K562 (cell line): ENCODE results near the gene COX4I2. TPM values are rescaled to one million over a fixed set of nuclear protein-coding genes. Genes with fewer than 3 reads are reported as not detected.

Experiments
- ATAC-seq: fragments of 200-7000 bp; cut with Tn5 transposase; 3 replicates; pipeline ENCODE4 v1.9.1; 2020; ENCODE audit warnings: moderate library complexity
- BruUV-seq: library from RNA; stranded (reverse); fragments of 400-500 nt; replicated peaks from 2 replicates; lab custom pipeline; 2021; lab: Mats Ljungman, UMichigan
- CTCF ChIA-PET: fragments of 300-600 bp; formaldehyde crosslinking; extraction: SDS; loops from one replicate; lab custom pipeline; 2021; ENCODE audit warnings: low intra/inter-chr PET ratio; lab: Yijun Ruan, JAX
- POLR2A ChIA-PET: fragments of 300-600, 350-650 bp; sonication (Branson Sonifier 250); formaldehyde crosslinking; extraction: SDS; loops from one replicate; lab custom pipeline; 2021; ENCODE audit warnings: antibody characterized with exemption, inconsistent platforms; lab: Yijun Ruan, JAX
- DNase-seq, 4 experiments: peaks; one replicate each; pipeline versions ENCODE4 v3.0.0 to v3.0.0-alpha.2; 2011 to 2018; ENCODE audit warnings: low spot score in 3 of 4, mixed read lengths in 3 of 4; ENCODE audit errors: extremely low read depth in 1 of 4
- FAIRE-seq: peaks from 2 replicates; lab custom pipeline; 2011; peaks lifted over from hg19 to GRCh38; lab: Jason Lieb, UNC
- H2AFZ ChIP-seq: 2 replicates; pipeline ENCODE4 v1.6.0; 2011; ENCODE audit warnings: low read depth, low read length, control low read depth, inconsistent platforms
- H3K27ac ChIP-seq: fragments of 200-600 bp; 3 replicates; pipeline ENCODE4 v1.8.0; 2011; ENCODE audit warnings: low read depth, mild to moderate bottlenecking, control low read depth, inconsistent platforms, low read length, moderate library complexity, mixed read lengths; ENCODE audit errors: extremely low read depth
- H3K27me3 ChIP-seq, 2 experiments: fragments of 300-600 bp in 1 of 2; 2 replicates in 1 of 2; 3 replicates in 1 of 2; pipeline versions ENCODE4 v1.6.0 to v1.8.0; 2011; ENCODE audit warnings: inconsistent platforms in 2 of 2, low read length in 2 of 2, mild to moderate bottlenecking in 1 of 2, mixed read lengths in 1 of 2, moderate library complexity in 1 of 2; ENCODE audit not compliant: control insufficient read depth in 2 of 2, insufficient read depth in 2 of 2
- H3K36me3 ChIP-seq: fragments of 300-600 bp; 3 replicates; pipeline ENCODE4 v1.8.0; 2011; ENCODE audit warnings: mild to moderate bottlenecking, low read length, inconsistent platforms; ENCODE audit not compliant: control insufficient read depth, insufficient read depth
- H3K4me1 ChIP-seq, 2 experiments: fragments of 200-600 bp in 1 of 2; replicated peaks in 1 of 2; 2 replicates in 1 of 2; 3 replicates in 1 of 2; pipeline versions ENCODE4 v1.5.1 to v1.8.0; 2011; ENCODE audit warnings: inconsistent platforms in 2 of 2, low read length in 2 of 2, mild to moderate bottlenecking in 1 of 2, mixed read lengths in 1 of 2, moderate library complexity in 1 of 2; ENCODE audit not compliant: control insufficient read depth in 2 of 2, insufficient read depth in 2 of 2
- H3K4me2 ChIP-seq: 2 replicates; pipeline ENCODE4 v1.6.1; 2011; ENCODE audit warnings: low read length, control low read depth, inconsistent platforms, mixed read lengths; ENCODE audit not compliant: insufficient read depth
- H3K4me3 ChIP-seq: fragments of 200-600 bp; sonication (generic), shearing (Covaris generic); 2 replicates; pipeline ENCODE4 v1.5.1; 2016; ENCODE audit warnings: control low read depth, inconsistent platforms
- H3K79me2 ChIP-seq: fragments of 200-600 bp; 3 replicates; pipeline ENCODE4 v1.8.0; 2011; ENCODE audit warnings: low read length, inconsistent platforms; ENCODE audit not compliant: control insufficient read depth, insufficient read depth
- H3K9ac ChIP-seq, 2 experiments: 2 replicates each; pipeline versions ENCODE4 v1.6.0 to v1.6.1; 2011; ENCODE audit warnings: low read depth in 2 of 2, low read length in 2 of 2, control low read depth in 1 of 2, inconsistent platforms in 1 of 2, mild to moderate bottlenecking in 1 of 2, mixed read lengths in 1 of 2; ENCODE audit not compliant: insufficient read depth in 1 of 2
- H3K9me1 ChIP-seq: one replicate; pipeline ENCODE4 v1.6.0; 2011; ENCODE audit warnings: inconsistent platforms, mild to moderate bottlenecking, low read length, moderate library complexity; ENCODE audit not compliant: control insufficient read depth, insufficient read depth
- H3K9me3 ChIP-seq: replicated peaks from 2 replicates; pipeline ENCODE4 v1.5.1; 2011; ENCODE audit warnings: low read depth, low read length, inconsistent platforms; ENCODE audit not compliant: control insufficient read depth, insufficient read depth
- H4K20me1 ChIP-seq: replicated peaks from 2 replicates; pipeline ENCODE4 v1.6.1; 2011; ENCODE audit warnings: low read length, inconsistent platforms, mixed read lengths; ENCODE audit not compliant: control insufficient read depth, insufficient read depth
- DPF2 ChIP-seq: fragments of 450-650 bp; IDR thresholded peaks from 2 replicates; pipeline ENCODE4 v1.6.1; 2016
- ELF2 ChIP-seq: fragments of 250-450 bp; sonication (Bioruptor Pico); IDR thresholded peaks from 2 replicates; pipeline ENCODE4 v1.5.0; 2021; ENCODE audit warnings: mild to moderate bottlenecking
- FIP1L1 ChIP-seq: fragments of 200-400 bp; formaldehyde crosslinking; IDR thresholded peaks from 2 replicates; pipeline ENCODE4 v1.6.1; 2018; ENCODE audit warnings: mild to moderate bottlenecking, low read depth, low read length; ENCODE audit not compliant: poor library complexity, severe bottlenecking
- HBP1 ChIP-seq: fragments of 450-650 bp; formaldehyde crosslinking; IDR thresholded peaks from 2 replicates; pipeline ENCODE4 v1.4.0; 2022; ENCODE audit warnings: missing genetic modification characterization
- HCFC1 ChIP-seq: IDR thresholded peaks from 2 replicates; pipeline ENCODE4 v1.6.1; 2012; ENCODE audit warnings: low read depth, low read length, improper control_type of control experiment
- HEY1 ChIP-seq: fragments of 250-450 bp; sonication (Bioruptor Pico); IDR thresholded peaks from 2 replicates; pipeline ENCODE4 v1.5.0; 2020; ENCODE audit warnings: mild to moderate bottlenecking, moderate library complexity, borderline replicate concordance
- JUND ChIP-seq, 2 experiments: IDR thresholded peaks; 2 replicates in 1 of 2; 3 replicates in 1 of 2; pipeline ENCODE4 v1.6.1; 2011; ENCODE audit warnings: borderline replicate concordance in 2 of 2, low read depth in 2 of 2, low read length in 2 of 2, improper control_type of control experiment in 1 of 2, missing biosample characterization in 1 of 2, missing genetic modification characterization in 1 of 2, missing genetic modification reagents in 1 of 2
- KDM5B ChIP-seq: fragments of 200-600 bp; sonication (generic); IDR thresholded peaks from 2 replicates; pipeline ENCODE4 v1.6.1; 2012; ENCODE audit warnings: low read depth, mild to moderate bottlenecking, moderate library complexity, low read length, control low read depth, inconsistent platforms; ENCODE audit not compliant: insufficient replicate concordance
- PREB ChIP-seq: sonication (generic); formaldehyde crosslinking; IDR thresholded peaks from 2 replicates; pipeline ENCODE4 v1.8.1; 2023; ENCODE audit warnings: mild to moderate bottlenecking, missing genetic modification reagents
- RBM17 ChIP-seq: fragments of 200-400 bp; formaldehyde crosslinking; IDR thresholded peaks from 2 replicates; pipeline ENCODE4 v1.6.1; 2017; ENCODE audit warnings: low read depth, mild to moderate bottlenecking, low read length, borderline replicate concordance
- SFPQ ChIP-seq: fragments of 200-400 bp; formaldehyde crosslinking; IDR thresholded peaks from 2 replicates; pipeline ENCODE4 v1.6.1; 2017; ENCODE audit warnings: mild to moderate bottlenecking, low read depth, low read length, moderate library complexity
- SRSF3 ChIP-seq: fragments of 200-400 bp; formaldehyde crosslinking; IDR thresholded peaks from 2 replicates; pipeline ENCODE4 v1.6.1; 2016; ENCODE audit warnings: mild to moderate bottlenecking, low read length, moderate library complexity; ENCODE audit not compliant: insufficient read depth
- STAT5A ChIP-seq: IDR thresholded peaks from 2 replicates; pipeline ENCODE4 v1.6.1; 2012; ENCODE audit warnings: low read length, inconsistent platforms, borderline replicate concordance
- ZNF655 ChIP-seq: fragments of 250-450 bp; sonication (Bioruptor Pico); IDR thresholded peaks from 2 replicates; pipeline ENCODE4 v1.5.0; 2021
- WGBS: fragments of 100-300 bp; shearing (Covaris generic); methylation state at CpG from one replicate; pipeline ENCODE4 v1.1.6; 2016; ENCODE audit warnings: low coverage, mixed read lengths; ENCODE audit not compliant: insufficient coverage; ENCODE audit errors: missing lambda C conversion rate; 5-methylcytosine and 5-hydroxymethylcytosine counted together
- in situ Hi-C: fragments of 300-500 bp; cut with MboI; formaldehyde crosslinking; loops from 4 replicates; pipeline ENCODE4 v1.15.0; 2018; ENCODE audit warnings: inconsistent platforms, mixed read lengths
- intact Hi-C: fragments of 100-400 bp; cut with micrococcal nuclease; formaldehyde crosslinking; loops from 2 replicates; pipeline ENCODE4 v1.14.2; 2022
- polyA plus RNA-seq, 8 experiments: library from polyadenylated mRNA; depleted of rRNA in 4 of 8; stranded (reverse) in 5 of 8; unstranded in 3 of 8; fragments of >200 nt; fragmentation: Nextera tagmentation in 2 of 8; fragmentation: Illumina TruSeq in 1 of 8; extraction: Ambion mirVana in 2 of 8; extraction: Trizol in 1 of 8; gene quantifications; 2 replicates each; pipeline versions ENCODE4 v1.2.1 to v1.2.3, GENCODE V29; 2011 to 2014; ENCODE audit warnings: inconsistent platforms in 1 of 8, missing spikeins in 1 of 8
- total RNA-seq, 7 experiments: library from RNA; depleted of rRNA in 6 of 7; stranded (reverse); fragments of >200 nt in 6 of 7; fragmentation: Illumina TruSeq in 2 of 7; extraction: Trizol in 2 of 7; gene quantifications; 2 replicates each; pipeline versions ENCODE4 v1.2.1 to v1.2.3, GENCODE V29; 2011 to 2021; ENCODE audit warnings: low replicate concordance in 1 of 7

Gene COX4I2
- total and polyA plus RNA-seq, 9 of the 15 experiments (the other 6 are each of a cell fraction or from before 2014, with no cell fraction given): not detected

DNA sequence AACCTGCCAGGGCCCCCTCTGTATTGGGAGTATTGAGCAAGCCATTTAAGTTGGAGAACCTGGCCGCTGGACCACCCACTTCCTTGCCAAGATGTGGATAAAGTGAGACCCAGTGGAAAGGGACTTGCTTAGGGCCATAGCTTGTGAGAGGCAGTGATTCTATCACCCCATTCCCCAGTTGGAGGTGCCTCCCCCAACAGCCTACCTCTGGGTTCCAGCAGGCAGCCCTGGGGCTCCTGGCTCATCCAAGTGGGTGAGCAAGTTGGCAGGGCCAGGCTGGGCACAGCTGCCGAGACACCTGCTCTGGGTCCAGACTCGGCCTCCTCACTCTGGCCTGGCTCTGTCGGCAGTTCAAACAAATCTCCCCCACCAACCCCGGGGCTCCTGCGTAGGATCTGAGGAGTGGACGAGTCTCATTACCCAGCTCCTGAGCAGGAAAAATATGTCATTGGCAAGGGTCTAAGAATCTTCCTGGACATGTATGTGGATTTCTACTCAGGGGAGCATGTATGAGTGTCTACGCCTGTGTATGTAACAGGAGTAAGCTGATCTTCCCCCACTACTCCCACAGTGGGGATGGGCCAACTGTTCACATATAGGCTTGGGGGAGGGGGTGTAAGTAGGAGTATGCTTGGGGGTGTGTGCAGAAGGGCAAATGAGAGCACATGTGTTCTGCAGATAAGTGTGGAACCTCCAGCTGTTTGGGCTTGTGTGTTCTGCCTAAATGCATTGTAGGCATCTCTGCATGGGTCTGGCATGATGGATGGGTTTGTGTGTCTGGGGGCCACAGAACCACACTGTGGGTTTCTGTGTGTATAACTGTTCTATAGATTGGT lies 30.7 kb upstream of the COX4I2 start:
- H3K4me1 ChIP-seq: peaks cover 43 to 70% of the 10 kb centered on the region in 2 experiments
- WGBS: 4% methylated on average over 8 of the region's 8 CpGs
- H2AFZ ChIP-seq: no peak overlapping the region
- peak overlapping the region; percentile 98 for H3K4me2 ChIP-seq
- peak overlapping the region; percentile 94 for H3K4me3 ChIP-seq
- intact Hi-C loops: no loop called here
- no TSS peak for BruUV-seq
- DNase-seq (peak; percentile 78 to 94 (median 85)), FAIRE-seq (peak; percentile 98), ATAC-seq (peak; percentile 62)
- H3K27ac ChIP-seq: peak overlapping the region; percentile 85
- in situ Hi-C loops: no loop called here
- no peaks in the 10 kb centered on the region for H3K9me3 ChIP-seq
- H3K36me3 ChIP-seq: peaks cover 14% of the 10 kb centered on the region; the same call in 1 of the 3 replicates
- H3K9me1 ChIP-seq: no peaks in the 10 kb centered on the region
- no peaks in the 10 kb centered on the region; the same call in 1 of the 2 replicates for H4K20me1 ChIP-seq
- CTCF ChIA-PET: no interaction called here
- H3K27me3 ChIP-seq: no peaks in the 10 kb centered on the region
- peaks cover 35% of the 10 kb centered on the region for H3K79me2 ChIP-seq
- peak overlapping the region; percentile 88 to 91 for H3K9ac ChIP-seq
- POLR2A ChIA-PET: interaction anchor here (0.8 to 7.6 kb wide), 17 partner anchors 11 to 132 kb away, joined by 3 to 107 read pairs (median 7); partner anchors contain the start of gene TPX2
- TF ChIP-seq SRSF3 (no peak), HEY1 (CRISPR knock-in tag) (no peak), ZNF655 (CRISPR knock-in tag) (no peak), SFPQ (no peak), FIP1L1 (no peak), KDM5B (peak; percentile 83), HBP1 (peak; percentile 83), JUND (IDR thresholded peaks at IDR 0.05; ENCODE audit: borderline replicate concordance, low read depth, low read length) (peak; percentile 60; the same call in 1 of the 2 replicates), JUND (tag; IDR thresholded peaks at IDR 0.05; ENCODE audit: borderline replicate concordance, low read depth, low read length) (peak; percentile 71; the same call in 1 of the 3 replicates), STAT5A (peak; percentile 69), RBM17 (no peak), HCFC1 (no peak; the same call in 1 of the 2 replicates), PREB (CRISPR knock-in tag) (no peak), ELF2 (CRISPR knock-in tag) (no peak), DPF2 (peak; percentile 90)
